ENCODE data around the gene BROX. TPM values are rescaled to one million over a fixed set of nuclear protein-coding genes. Genes with fewer than 3 reads are reported as not detected.

BROX gene
- total RNA-seq, 4 donors from 2014 or later = 35.7 to 47.9 (median 41.4) TPM

DNA sequence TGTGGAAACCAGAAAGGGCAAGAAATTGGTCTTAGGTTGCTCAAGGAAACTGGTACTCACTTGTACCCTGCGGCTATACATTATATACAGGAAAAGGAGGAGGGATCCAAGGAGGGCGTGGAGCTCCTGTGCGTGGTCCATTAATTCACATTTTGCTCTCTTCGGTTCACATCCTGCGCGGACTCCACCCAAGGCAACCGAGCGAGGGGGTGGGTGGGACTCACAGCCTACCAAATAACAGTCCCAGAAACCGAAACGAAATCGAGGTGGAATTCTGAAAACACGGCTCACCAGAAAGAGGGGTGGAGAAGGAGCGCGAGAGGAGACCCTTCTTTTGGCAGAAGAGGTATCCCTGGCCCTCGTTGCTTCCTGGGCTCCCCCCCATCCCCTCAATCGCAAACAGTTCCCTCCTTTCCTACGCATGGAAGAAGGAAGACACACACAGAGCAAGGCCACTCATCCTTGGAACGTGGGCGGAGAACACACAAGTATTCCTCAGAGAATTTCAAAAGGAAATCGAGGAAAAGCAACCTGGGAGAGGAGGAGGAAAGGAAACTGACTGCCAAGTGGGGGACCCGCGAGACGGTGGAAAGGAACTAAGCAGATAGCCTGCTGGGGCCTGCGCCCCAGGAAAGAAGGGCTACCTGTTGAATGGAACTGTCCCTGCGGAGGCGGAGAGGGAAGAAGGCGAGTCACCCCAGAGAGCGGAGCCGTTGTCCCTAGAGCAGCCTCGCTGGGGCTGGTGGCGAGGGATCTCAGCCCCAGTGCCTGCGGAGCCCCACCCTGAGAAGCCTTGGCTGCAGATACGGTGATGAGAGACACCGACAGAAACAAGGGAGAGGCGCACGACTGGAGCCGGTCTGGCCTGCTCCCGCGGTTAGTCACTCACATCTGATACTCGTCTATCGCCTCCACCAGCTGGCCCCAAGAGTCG lies 778 bp upstream of the BROX start:
- TF ChIP-seq POLR2A (IDR thresholded peaks at IDR 0.05) = no peak
- TF ChIP-seq EP300 (IDR thresholded peaks at IDR 0.05) = peak in 1 of 2 donors; percentile 30
- TF ChIP-seq, protein P1, sequence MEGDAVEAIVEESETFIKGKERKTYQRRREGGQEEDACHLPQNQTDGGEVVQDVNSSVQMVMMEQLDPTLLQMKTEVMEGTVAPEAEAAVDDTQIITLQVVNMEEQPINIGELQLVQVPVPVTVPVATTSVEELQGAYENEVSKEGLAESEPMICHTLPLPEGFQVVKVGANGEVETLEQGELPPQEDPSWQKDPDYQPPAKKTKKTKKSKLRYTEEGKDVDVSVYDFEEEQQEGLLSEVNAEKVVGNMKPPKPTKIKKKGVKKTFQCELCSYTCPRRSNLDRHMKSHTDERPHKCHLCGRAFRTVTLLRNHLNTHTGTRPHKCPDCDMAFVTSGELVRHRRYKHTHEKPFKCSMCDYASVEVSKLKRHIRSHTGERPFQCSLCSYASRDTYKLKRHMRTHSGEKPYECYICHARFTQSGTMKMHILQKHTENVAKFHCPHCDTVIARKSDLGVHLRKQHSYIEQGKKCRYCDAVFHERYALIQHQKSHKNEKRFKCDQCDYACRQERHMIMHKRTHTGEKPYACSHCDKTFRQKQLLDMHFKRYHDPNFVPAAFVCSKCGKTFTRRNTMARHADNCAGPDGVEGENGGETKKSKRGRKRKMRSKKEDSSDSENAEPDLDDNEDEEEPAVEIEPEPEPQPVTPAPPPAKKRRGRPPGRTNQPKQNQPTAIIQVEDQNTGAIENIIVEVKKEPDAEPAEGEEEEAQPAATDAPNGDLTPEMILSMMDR (IDR thresholded peaks at IDR 0.05) = no peak
- WGBS, 2 donors = 0 to 1% methylated on average over 29 to 41 of the region's 42 CpGs
- peak overlapping the region; percentile 57 to 90 (median 87) for H3K4me3 ChIP-seq
- peak overlapping the region; percentile 95 to 98 (median 96) for H3K27ac ChIP-seq
- H3K36me3 ChIP-seq = peaks cover 0 to 21% (median 2%) of the 10 kb centered on the region in 3 donors
- H3K27me3 ChIP-seq = no peaks in the 10 kb centered on the region
- H3K4me1 ChIP-seq = peaks cover 0 to 64% (median 27%) of the 10 kb centered on the region in 4 donors
- H3K9me3 ChIP-seq = no peaks in the 10 kb centered on the region
- DNase-seq (ENCODE audit: low spot score in 2 of 2) = peak; percentile 30 to 51

DNA sequence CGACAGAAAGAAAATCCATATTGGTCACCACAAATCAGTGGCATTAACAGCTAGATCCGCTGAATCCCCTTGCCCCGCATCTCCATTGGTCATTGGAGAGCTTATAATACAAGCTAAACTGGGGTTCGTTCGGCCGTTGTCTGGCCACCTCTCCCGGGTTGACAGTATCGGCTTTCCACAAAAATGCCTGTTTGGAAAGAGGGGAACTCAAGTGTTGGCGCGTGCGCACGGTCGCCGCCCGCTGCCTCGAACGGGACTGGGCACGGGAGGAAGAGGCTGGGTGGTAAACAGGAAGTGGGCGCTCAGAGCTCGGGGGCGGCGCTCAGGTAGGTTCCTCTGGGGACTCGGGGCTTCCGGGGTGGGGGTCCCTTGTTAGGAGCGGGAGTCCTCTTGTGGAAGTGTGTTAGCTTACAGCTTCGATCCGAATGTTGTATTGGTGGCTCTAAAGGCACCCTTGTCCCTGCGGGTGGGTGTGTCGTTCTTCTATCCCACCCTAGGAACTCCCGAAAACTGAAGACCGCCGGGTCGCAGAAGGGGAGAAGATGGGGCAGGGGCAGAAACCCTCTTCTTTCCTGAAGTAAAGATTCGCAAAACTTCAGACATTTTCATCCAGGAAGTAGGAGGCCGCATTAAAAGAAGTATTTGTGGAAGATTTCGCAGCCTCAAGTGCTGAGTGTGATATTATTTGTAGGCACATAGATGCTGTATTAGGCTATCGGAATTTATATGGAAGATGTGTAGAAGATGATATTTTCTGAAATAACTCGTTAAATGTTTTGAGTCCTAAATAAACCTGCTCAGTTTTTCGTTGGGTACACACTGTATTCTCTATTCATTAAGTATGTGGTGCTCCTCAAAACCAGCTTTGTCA lies 962 bp downstream of the BROX start:
- peak overlapping the region; percentile 95 to 98 (median 96) for H3K27ac ChIP-seq
- WGBS, 2 donors = 0 to 1% methylated on average over 32 to 39 of the region's 39 CpGs
- no peaks in the 10 kb centered on the region for H3K9me3 ChIP-seq
- no peaks in the 10 kb centered on the region for H3K27me3 ChIP-seq
- H3K4me1 ChIP-seq = peaks cover 0 to 63% (median 27%) of the 10 kb centered on the region in 4 donors
- TF ChIP-seq, protein P1 (IDR thresholded peaks at IDR 0.05) = peak in 1 of 5 experiments; percentile 7
- TF ChIP-seq EP300 (IDR thresholded peaks at IDR 0.05) (peak; percentile 61 to 93), POLR2A (IDR thresholded peaks at IDR 0.05) (peak; percentile 31 to 49)
- H3K4me3 ChIP-seq = peak overlapping the region; percentile 57 to 90 (median 87)
- H3K36me3 ChIP-seq = peaks cover 0 to 31% (median 7%) of the 10 kb centered on the region in 3 donors
- DNase-seq (ENCODE audit: low spot score in 2 of 2) = peak; percentile 90 to 91

DNA sequence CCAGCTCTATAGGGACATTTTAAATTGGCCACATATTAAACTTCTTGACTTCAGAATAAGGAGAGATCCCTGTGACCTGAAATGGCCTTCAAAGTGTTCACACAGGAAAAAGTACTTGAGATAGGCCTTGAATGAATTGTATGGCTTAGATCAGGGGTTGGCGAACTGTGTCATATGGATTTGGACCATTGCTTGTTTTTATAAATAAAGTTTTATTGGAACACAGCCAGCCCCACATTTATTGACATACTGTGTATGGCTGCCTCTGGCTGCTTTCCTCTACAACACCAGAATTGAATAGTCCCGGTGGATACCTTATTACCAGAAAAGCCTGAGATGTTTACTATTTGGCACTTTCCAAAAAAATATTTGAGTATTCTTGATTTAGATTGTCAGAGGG lies 4.0 kb downstream of the BROX start:
- H3K9me3 ChIP-seq = no peaks in the 10 kb centered on the region

DNA sequence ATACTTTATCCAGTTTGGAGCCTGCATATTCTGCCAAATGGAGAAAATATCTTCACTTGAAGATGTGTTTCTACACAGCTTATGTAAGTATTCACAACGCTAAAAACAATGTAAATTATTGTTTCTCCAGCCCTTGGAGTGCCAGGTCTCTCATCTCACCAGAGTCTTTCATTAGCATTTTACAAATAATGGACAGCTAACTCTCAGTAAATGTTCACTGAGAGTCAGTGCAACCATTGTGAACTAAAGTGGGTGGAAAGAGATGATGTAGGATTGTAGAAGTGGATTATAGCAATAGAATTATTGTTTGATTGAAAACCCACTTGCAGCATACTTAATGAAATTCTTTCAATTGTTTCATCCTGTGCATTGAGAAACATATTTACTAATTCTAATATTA lies 16.4 kb downstream of the BROX start:
- H3K36me3 ChIP-seq = peaks cover 0 to 98% (median 37%) of the 10 kb centered on the region in 3 donors
- no peak for DNase-seq (ENCODE audit: low spot score in 2 of 2)
- no peaks in the 10 kb centered on the region for H3K27me3 ChIP-seq
- 40 to 67% methylated on average over 1 of the region's 1 CpG for WGBS, 2 donors
- peaks cover 0 to 10% (median 0%) of the 10 kb centered on the region in 4 donors for H3K4me1 ChIP-seq
- peak overlapping the region in 1 of 4 donors; percentile 3 for H3K27ac ChIP-seq
- H3K9me3 ChIP-seq = no peaks in the 10 kb centered on the region
- no peak overlapping the region for H3K4me3 ChIP-seq
- no peak for TF ChIP-seq POLR2A (IDR thresholded peaks at IDR 0.05)
- TF ChIP-seq, protein P1 (IDR thresholded peaks at IDR 0.05) = no peak
- no peak for TF ChIP-seq EP300 (IDR thresholded peaks at IDR 0.05)

More for the DNA sequence above, 4.0 kb downstream of the BROX start:
- Histone ChIP-seq H3K4me1 (peaks cover 0 to 34% (median 6%) of the 10 kb centered on the region in 4 donors), H3K4me3 (no peak overlapping the region), H3K27ac (no peak overlapping the region), H3K36me3 (peaks cover 0 to 62% (median 7%) of the 10 kb centered on the region in 3 donors), H3K27me3 (no peaks in the 10 kb centered on the region)
- no peak for DNase-seq (ENCODE audit: low spot score in 2 of 2)
- TF ChIP-seq EP300 (IDR thresholded peaks at IDR 0.05) (no peak), POLR2A (IDR thresholded peaks at IDR 0.05) (no peak)
- TF ChIP-seq, protein P1 (IDR thresholded peaks at IDR 0.05) = no peak
- WGBS, 2 donors = 98 to 99% methylated on average over 2 of the region's 2 CpGs
